Prostate gland (tissue), 2 donors: ENCODE results near the gene PTPN12.

Experiments
- POLR2AphosphoS5 ChIP-seq: sonication (generic); formaldehyde crosslinking; IDR thresholded peaks from one replicate; pipeline ENCODE4 v1.6.1; 2017; ENCODE audit warnings: antibody characterized with exemption
- TF ChIP-seq, protein P1 (sequence below), 4 experiments: fragments of 200-600 bp in 2 of 4; fragments of 450-650 bp in 2 of 4; sonication (generic) in 2 of 4; IDR thresholded peaks; 1 replicate in 3 of 4; 2 replicates in 1 of 4; pipeline ENCODE4 v1.5.1; 2016 to 2019; ENCODE audit warnings: antibody characterized with exemption in 4 of 4, mild to moderate bottlenecking in 2 of 4, moderate library complexity in 2 of 4

DNA sequence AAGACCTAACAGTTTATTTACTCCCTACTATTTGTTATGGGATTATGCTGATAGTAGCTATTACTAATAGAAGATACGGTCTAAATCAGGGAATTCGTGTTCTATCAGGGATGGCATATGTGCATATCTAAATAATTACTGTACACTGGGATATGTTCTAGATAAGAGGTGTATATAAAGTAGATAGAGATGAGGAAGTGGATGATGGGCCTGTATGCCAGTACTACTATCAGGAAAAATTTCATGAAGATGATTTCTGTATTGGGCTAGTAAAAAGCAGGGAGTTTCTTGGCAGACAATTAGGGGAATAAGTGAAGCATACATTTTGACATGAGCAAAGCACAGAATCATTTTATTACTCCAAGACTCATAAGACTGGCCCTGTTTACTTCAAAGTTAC is 26.2 kb downstream of the PTPN12 start:
- TF ChIP-seq, protein P1, sequence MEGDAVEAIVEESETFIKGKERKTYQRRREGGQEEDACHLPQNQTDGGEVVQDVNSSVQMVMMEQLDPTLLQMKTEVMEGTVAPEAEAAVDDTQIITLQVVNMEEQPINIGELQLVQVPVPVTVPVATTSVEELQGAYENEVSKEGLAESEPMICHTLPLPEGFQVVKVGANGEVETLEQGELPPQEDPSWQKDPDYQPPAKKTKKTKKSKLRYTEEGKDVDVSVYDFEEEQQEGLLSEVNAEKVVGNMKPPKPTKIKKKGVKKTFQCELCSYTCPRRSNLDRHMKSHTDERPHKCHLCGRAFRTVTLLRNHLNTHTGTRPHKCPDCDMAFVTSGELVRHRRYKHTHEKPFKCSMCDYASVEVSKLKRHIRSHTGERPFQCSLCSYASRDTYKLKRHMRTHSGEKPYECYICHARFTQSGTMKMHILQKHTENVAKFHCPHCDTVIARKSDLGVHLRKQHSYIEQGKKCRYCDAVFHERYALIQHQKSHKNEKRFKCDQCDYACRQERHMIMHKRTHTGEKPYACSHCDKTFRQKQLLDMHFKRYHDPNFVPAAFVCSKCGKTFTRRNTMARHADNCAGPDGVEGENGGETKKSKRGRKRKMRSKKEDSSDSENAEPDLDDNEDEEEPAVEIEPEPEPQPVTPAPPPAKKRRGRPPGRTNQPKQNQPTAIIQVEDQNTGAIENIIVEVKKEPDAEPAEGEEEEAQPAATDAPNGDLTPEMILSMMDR (IDR thresholded peaks at IDR 0.05) = no peak
- no peak for TF ChIP-seq POLR2AphosphoS5
